Transverse colon (tissue), 3 donors: ENCODE data around the gene OR5H14.

Experiments used
- EP300 ChIP-seq: sonication (generic); formaldehyde crosslinking; IDR thresholded peaks from one replicate; pipeline ENCODE4 v1.6.1; 2017; ENCODE audit warnings: antibody characterized with exemption, low read depth
- POLR2A ChIP-seq: fragments of 450-650 bp; IDR thresholded peaks from one replicate; pipeline ENCODE4 v1.6.1; 2016; ENCODE audit warnings: antibody characterized with exemption, mild to moderate bottlenecking, moderate library complexity
- TF ChIP-seq, protein P1 (sequence below), 5 experiments: fragments of 200-600 bp in 3 of 5; fragments of 450-650 bp in 2 of 5; sonication (generic) in 3 of 5; IDR thresholded peaks; 1 replicate in 2 of 5; 2 replicates in 3 of 5; pipeline ENCODE4 v1.5.1; 2016 to 2017; ENCODE audit warnings: antibody characterized with exemption in 5 of 5, inconsistent platforms in 3 of 5, mild to moderate bottlenecking in 2 of 5, moderate library complexity in 1 of 5

- TF ChIP-seq, protein P1, sequence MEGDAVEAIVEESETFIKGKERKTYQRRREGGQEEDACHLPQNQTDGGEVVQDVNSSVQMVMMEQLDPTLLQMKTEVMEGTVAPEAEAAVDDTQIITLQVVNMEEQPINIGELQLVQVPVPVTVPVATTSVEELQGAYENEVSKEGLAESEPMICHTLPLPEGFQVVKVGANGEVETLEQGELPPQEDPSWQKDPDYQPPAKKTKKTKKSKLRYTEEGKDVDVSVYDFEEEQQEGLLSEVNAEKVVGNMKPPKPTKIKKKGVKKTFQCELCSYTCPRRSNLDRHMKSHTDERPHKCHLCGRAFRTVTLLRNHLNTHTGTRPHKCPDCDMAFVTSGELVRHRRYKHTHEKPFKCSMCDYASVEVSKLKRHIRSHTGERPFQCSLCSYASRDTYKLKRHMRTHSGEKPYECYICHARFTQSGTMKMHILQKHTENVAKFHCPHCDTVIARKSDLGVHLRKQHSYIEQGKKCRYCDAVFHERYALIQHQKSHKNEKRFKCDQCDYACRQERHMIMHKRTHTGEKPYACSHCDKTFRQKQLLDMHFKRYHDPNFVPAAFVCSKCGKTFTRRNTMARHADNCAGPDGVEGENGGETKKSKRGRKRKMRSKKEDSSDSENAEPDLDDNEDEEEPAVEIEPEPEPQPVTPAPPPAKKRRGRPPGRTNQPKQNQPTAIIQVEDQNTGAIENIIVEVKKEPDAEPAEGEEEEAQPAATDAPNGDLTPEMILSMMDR (IDR thresholded peaks at IDR 0.05): no peak
- no peak for TF ChIP-seq POLR2A
- TF ChIP-seq EP300: no peak
Measured at GRCh38 chr3:98099848-98100247, 47.4 kb upstream of the OR5H14 start.
